Measurements from ENCODE around the gene PDE6B. TPM values are rescaled to one million over a fixed set of nuclear protein-coding genes. Genes with fewer than 3 reads are reported as not detected.
A peak's percentile ranks its signal among the peaks of the same experiment; 100 is the strongest.

The PDE6B gene
- polyA plus RNA-seq, 2 of the 4 experiments (the other 2 are of a cell fraction) = not detected

DNA sequence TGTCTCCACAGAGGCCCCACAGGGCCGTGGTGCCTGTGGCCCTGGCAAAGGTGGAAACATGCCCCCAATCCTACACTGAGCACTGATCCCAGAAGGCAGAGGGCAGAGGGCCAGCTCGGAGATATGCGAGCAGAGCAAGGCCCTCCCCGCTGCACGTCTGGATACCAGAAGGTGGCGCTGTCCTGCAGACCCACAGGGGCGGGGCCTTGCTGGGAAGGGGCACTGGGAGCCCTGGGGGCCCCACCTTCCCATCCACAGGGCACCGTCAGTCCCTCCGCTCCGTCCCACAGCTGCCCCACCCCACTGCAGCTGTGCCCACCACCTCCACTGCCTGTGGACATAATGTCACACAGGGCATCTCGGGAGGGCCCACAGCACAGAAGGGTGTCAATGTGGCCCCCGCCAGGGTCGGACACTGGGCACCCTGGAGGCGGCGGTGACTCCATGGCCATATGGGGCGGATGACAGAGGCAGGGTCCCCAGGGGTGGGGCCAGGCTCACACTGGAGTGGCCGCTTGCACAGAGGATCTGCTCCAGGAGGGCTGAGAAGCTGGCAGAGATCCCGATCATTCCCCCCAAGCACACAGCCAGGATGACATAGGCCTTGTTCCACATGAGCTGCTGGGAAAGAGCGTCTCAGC lies 58.7 kb downstream of the PDE6B start:
- ChIA-PET POLR2A (interaction anchor here (0.7 kb wide), 1 partner anchor 10 kb away, joined by 3 read pairs; the partner anchor contains the start of genes ATP5ME and MYL5), CTCF (interaction anchor here (0.6 to 1.4 kb wide), 11 partner anchors 8 to 84 kb away, joined by 3 to 8 read pairs (median 4); partner anchors contain the start of genes ATP5ME and MYL5)
- peak overlapping the region in 1 of 2 experiments; percentile 44; a peak in 1 of 6 replicates for H3K27ac ChIP-seq
- ATAC-seq = peak; percentile 4 to 65; a peak in 3 of 6 replicates
- WGBS (ENCODE audit: missing lambda C conversion rate) = 32% methylated on average over 7 of the region's 19 CpGs
- 0 out of 5 replicates have a peak, but pooled peaks of 1 of the 2 experiments have one; percentile 14 for TF ChIP-seq RAD21 (conservative IDR thresholded peaks at IDR 0.05 in 1 of 2, IDR thresholded peaks at IDR 0.05 in 1 of 2)
- TF ChIP-seq MYC (IDR thresholded peaks at IDR 0.05; ENCODE audit: borderline replicate concordance, low read length) = no peak
- TF ChIP-seq JUN (IDR thresholded peaks at IDR 0.05) = peak in 1 of 2 experiments; percentile 26; a peak in 1 of 5 replicates
- 0 out of 3 replicates have a peak, but pooled peaks have one; percentile 13 for TF ChIP-seq SMC3 (IDR thresholded peaks at IDR 0.05)
- no peak for TF ChIP-seq ZNF302 (CRISPR knock-in tag; IDR thresholded peaks at IDR 0.05)
- peak; percentile 49 for TF ChIP-seq CTCF (IDR thresholded peaks at IDR 0.05)
- TF ChIP-seq, protein P1, sequence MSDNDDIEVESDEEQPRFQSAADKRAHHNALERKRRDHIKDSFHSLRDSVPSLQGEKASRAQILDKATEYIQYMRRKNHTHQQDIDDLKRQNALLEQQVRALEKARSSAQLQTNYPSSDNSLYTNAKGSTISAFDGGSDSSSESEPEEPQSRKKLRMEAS (IDR thresholded peaks at IDR 0.05) = no peak
- peaks cover 31% of the 10 kb centered on the region for H3K4me1 ChIP-seq
- no peak for FAIRE-seq
- no peak overlapping the region for H3K4me2 ChIP-seq
- DNase-seq (ENCODE audit: low read depth in 1 of 2, low spot score in 1 of 2) = peak in 1 of 2 experiments; percentile 73
- no peaks in the 10 kb centered on the region for H3K9me3 ChIP-seq
- H3K4me3 ChIP-seq = no peak overlapping the region

DNA sequence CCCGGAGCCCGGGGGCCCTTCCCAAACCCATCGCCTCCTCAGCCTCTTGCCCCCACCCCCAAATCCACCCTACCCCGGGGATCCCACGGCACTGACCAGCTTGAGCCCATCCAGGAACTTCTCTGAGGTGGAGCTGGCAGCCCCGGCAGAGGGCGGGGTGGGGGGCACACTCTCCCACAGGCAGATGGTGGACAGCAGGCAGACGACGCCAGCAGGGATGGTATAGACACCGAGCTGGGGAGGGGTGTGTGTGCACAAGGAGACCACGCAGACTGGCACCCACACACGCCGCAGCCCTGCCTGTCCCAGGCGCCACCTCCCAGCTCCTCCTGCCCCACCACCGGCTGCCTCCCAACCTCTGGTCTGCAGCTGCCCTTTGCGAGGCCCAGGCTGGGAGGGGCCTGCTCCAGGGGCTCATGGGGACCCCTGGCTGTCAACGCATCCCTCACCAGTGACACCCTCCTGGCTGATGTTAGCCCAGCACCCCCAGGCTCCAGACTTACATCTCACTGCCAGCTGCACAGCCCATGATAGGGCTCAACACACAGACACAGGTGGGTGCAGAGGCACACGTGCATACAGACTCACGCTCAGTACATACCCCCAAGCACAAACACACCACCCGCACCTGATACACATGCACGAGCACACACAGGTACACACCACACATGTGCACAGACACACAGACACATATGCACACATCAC lies 59.4 kb downstream of the PDE6B start:
- POLR2A ChIA-PET = no interaction called here
- 71% methylated on average over 9 of the region's 21 CpGs for WGBS (ENCODE audit: missing lambda C conversion rate)
- Histone ChIP-seq H3K9me3 (no peaks in the 10 kb centered on the region), H3K4me2 (no peak overlapping the region), H3K4me1 (peaks cover 31% of the 10 kb centered on the region), H3K4me3 (no peak overlapping the region), H3K27ac (no peak overlapping the region)
- FAIRE-seq (no peak), ATAC-seq (no peak), DNase-seq (ENCODE audit: low read depth in 1 of 2, low spot score in 1 of 2) (no peak)
- TF ChIP-seq KDM1A (IDR thresholded peaks at IDR 0.05; ENCODE audit: low read depth) = no peak
- TF ChIP-seq CHD2 (IDR thresholded peaks at IDR 0.05; ENCODE audit: low read length, partially characterized antibody) = no peak
- TF ChIP-seq, protein P1 (IDR thresholded peaks at IDR 0.05) = no peak
- TF ChIP-seq BHLHE40 (IDR thresholded peaks at IDR 0.05; ENCODE audit: low read depth, low read length) = no peak
- TF ChIP-seq SMC3 (IDR thresholded peaks at IDR 0.05) = no peak
- TF ChIP-seq ZSCAN20 (CRISPR knock-in tag; IDR thresholded peaks at IDR 0.05) = no peak
- TF ChIP-seq GATA3 (IDR thresholded peaks at IDR 0.05; ENCODE audit: borderline replicate concordance) = no peak
- no peak for TF ChIP-seq USF2 (IDR thresholded peaks at IDR 0.05)
- TF ChIP-seq RCOR1 (IDR thresholded peaks at IDR 0.05; ENCODE audit: low read depth, low read length) = no peak
- TF ChIP-seq, protein P2, sequence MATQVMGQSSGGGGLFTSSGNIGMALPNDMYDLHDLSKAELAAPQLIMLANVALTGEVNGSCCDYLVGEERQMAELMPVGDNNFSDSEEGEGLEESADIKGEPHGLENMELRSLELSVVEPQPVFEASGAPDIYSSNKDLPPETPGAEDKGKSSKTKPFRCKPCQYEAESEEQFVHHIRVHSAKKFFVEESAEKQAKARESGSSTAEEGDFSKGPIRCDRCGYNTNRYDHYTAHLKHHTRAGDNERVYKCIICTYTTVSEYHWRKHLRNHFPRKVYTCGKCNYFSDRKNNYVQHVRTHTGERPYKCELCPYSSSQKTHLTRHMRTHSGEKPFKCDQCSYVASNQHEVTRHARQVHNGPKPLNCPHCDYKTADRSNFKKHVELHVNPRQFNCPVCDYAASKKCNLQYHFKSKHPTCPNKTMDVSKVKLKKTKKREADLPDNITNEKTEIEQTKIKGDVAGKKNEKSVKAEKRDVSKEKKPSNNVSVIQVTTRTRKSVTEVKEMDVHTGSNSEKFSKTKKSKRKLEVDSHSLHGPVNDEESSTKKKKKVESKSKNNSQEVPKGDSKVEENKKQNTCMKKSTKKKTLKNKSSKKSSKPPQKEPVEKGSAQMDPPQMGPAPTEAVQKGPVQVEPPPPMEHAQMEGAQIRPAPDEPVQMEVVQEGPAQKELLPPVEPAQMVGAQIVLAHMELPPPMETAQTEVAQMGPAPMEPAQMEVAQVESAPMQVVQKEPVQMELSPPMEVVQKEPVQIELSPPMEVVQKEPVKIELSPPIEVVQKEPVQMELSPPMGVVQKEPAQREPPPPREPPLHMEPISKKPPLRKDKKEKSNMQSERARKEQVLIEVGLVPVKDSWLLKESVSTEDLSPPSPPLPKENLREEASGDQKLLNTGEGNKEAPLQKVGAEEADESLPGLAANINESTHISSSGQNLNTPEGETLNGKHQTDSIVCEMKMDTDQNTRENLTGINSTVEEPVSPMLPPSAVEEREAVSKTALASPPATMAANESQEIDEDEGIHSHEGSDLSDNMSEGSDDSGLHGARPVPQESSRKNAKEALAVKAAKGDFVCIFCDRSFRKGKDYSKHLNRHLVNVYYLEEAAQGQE (IDR thresholded peaks at IDR 0.05) = no peak
- TF ChIP-seq EP300 (IDR thresholded peaks at IDR 0.05) = no peak
- no peak for TF ChIP-seq RFX5 (IDR thresholded peaks at IDR 0.05)
- TF ChIP-seq MYC (IDR thresholded peaks at IDR 0.05; ENCODE audit: borderline replicate concordance, low read length) = no peak
- TF ChIP-seq RNF2 (IDR thresholded peaks at IDR 0.05; ENCODE audit: borderline replicate concordance, low read depth) = no peak
- no peak for TF ChIP-seq ATOH8 (CRISPR knock-in tag; IDR thresholded peaks at IDR 0.05; ENCODE audit: low read depth)
- TF ChIP-seq, protein P3, sequence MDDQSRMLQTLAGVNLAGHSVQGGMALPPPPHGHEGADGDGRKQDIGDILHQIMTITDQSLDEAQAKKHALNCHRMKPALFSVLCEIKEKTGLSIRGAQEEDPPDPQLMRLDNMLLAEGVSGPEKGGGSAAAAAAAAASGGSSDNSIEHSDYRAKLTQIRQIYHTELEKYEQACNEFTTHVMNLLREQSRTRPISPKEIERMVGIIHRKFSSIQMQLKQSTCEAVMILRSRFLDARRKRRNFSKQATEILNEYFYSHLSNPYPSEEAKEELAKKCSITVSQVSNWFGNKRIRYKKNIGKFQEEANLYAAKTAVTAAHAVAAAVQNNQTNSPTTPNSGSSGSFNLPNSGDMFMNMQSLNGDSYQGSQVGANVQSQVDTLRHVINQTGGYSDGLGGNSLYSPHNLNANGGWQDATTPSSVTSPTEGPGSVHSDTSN (IDR thresholded peaks at IDR 0.05) = no peak
- TF ChIP-seq KDM5A (IDR thresholded peaks at IDR 0.05) = no peak
- TF ChIP-seq HOXB13 (CRISPR knock-in tag; IDR thresholded peaks at IDR 0.05; ENCODE audit: low read depth) = no peak
- no peak for TF ChIP-seq CBX8 (IDR thresholded peaks at IDR 0.05)
- TF ChIP-seq ZFP36 (IDR thresholded peaks at IDR 0.05; ENCODE audit: borderline replicate concordance, partially characterized antibody) = no peak
- CTCF ChIA-PET = interaction anchor here (0.7 to 1.4 kb wide), 8 partner anchors 7 to 83 kb away, joined by 3 to 8 read pairs (median 4); partner anchors contain the start of genes ATP5ME and MYL5
